HepG2 (cell line): ENCODE results near the gene GPN2. TPM values are rescaled to one million over a fixed set of nuclear protein-coding genes. Genes with fewer than 3 reads are reported as not detected.
A peak's percentile ranks its signal among the peaks of the same experiment; 100 is the strongest.

Experiments
- ARID2 ChIP-seq: sonication (generic); formaldehyde crosslinking; IDR thresholded peaks from 2 replicates; pipeline ENCODE4 v1.8.1; 2022; ENCODE audit warnings: mild to moderate bottlenecking, missing genetic modification reagents, borderline replicate concordance
- CHD4 ChIP-seq: fragments of 200-600 bp; sonication (generic); IDR thresholded peaks from 2 replicates; pipeline ENCODE4 v1.7.0; 2017; ENCODE audit warnings: mild to moderate bottlenecking, low read length, borderline replicate concordance
- FOXK1 ChIP-seq: sonication (generic); formaldehyde crosslinking; IDR thresholded peaks from 2 replicates; pipeline ENCODE4 v1.4.0; 2020; ENCODE audit warnings: low read depth, missing genetic modification reagents, borderline replicate concordance
- IRF2 ChIP-seq: IDR thresholded peaks from 2 replicates; pipeline ENCODE4 v1.6.1; 2018; ENCODE audit warnings: missing genetic modification reagents, missing compliant biosample characterization
- JARID2 ChIP-seq: sonication (generic); formaldehyde crosslinking; IDR thresholded peaks from 2 replicates; pipeline ENCODE4 v1.8.1; 2023; ENCODE audit warnings: missing genetic modification reagents, inconsistent platforms; ENCODE audit not compliant: insufficient replicate concordance
- NKX3-1 ChIP-seq: sonication (generic); formaldehyde crosslinking; IDR thresholded peaks from 2 replicates; pipeline ENCODE4 v1.5.0; 2020; ENCODE audit warnings: missing genetic modification reagents
- PAF1 ChIP-seq: IDR thresholded peaks from 2 replicates; pipeline ENCODE4 v1.6.1; 2016; ENCODE audit warnings: missing genetic modification reagents, missing compliant biosample characterization
- POLR2G ChIP-seq: fragments of 200-400 bp; formaldehyde crosslinking; IDR thresholded peaks from 2 replicates; pipeline ENCODE4 v1.6.1; 2018; ENCODE audit warnings: mild to moderate bottlenecking, low read depth, low read length, moderate library complexity
- SIX1 ChIP-seq: sonication (generic); formaldehyde crosslinking; IDR thresholded peaks from 2 replicates; pipeline ENCODE4 v1.4.0; 2020; ENCODE audit warnings: missing genetic modification reagents, borderline replicate concordance
- SPEN ChIP-seq: sonication (generic); formaldehyde crosslinking; IDR thresholded peaks from 2 replicates; pipeline ENCODE4 v1.5.1; 2020; ENCODE audit warnings: low read depth, mild to moderate bottlenecking, missing genetic modification reagents
- ZNF17 ChIP-seq: sonication (generic); formaldehyde crosslinking; IDR thresholded peaks from 2 replicates; pipeline ENCODE4 v1.5.0; 2020; ENCODE audit warnings: mild to moderate bottlenecking, missing genetic modification reagents
- ZNF232 ChIP-seq: sonication (generic); formaldehyde crosslinking; IDR thresholded peaks from 2 replicates; pipeline ENCODE4 v1.4.0; 2020; ENCODE audit warnings: missing genetic modification reagents, borderline replicate concordance
- ZNF296 ChIP-seq: sonication (generic); formaldehyde crosslinking; conservative IDR thresholded peaks from 2 replicates; pipeline ENCODE4 v1.5.0; 2020; ENCODE audit warnings: mild to moderate bottlenecking, missing genetic modification reagents
- ZNF510 ChIP-seq: sonication (generic); formaldehyde crosslinking; IDR thresholded peaks from 2 replicates; pipeline ENCODE4 v1.4.0; 2020; ENCODE audit warnings: low read depth, mild to moderate bottlenecking, missing genetic modification reagents
- ZNF552 ChIP-seq: sonication (generic); formaldehyde crosslinking; IDR thresholded peaks from 2 replicates; pipeline ENCODE4 v1.9.0; 2022; ENCODE audit warnings: missing genetic modification reagents, mild to moderate bottlenecking, borderline replicate concordance
- polyA plus RNA-seq, 8 experiments: library from polyadenylated mRNA; depleted of rRNA in 3 of 8; stranded (reverse) in 7 of 8; unstranded in 1 of 8; fragments of >200 nt; fragmentation: Illumina TruSeq in 4 of 8; extraction: Trizol in 4 of 8; gene quantifications; 2 replicates each; pipeline versions ENCODE4 v1.2.1 to v1.2.3, GENCODE V29; 2011 to 2016; ENCODE audit warnings: low read depth in 4 of 8, missing spikeins in 1 of 8, mixed read lengths in 1 of 8; ENCODE audit not compliant: insufficient read depth in 1 of 8
- total RNA-seq, 5 experiments: library from RNA; depleted of rRNA; stranded (reverse); fragments of >200 nt; fragmentation: Illumina TruSeq; extraction: Trizol; gene quantifications; 2 replicates each; pipeline ENCODE4 v1.2.3, GENCODE V29; 2016; ENCODE audit warnings: low read depth in 1 of 5
- TF ChIP-seq, protein P1 (sequence below): sonication (generic); formaldehyde crosslinking; IDR thresholded peaks from 2 replicates; pipeline ENCODE4 v1.9.0; 2022; ENCODE audit warnings: low read depth, missing genetic modification reagents
- TF ChIP-seq, protein P2 (sequence below): sonication (generic); formaldehyde crosslinking; IDR thresholded peaks from 2 replicates; pipeline ENCODE4 v1.8.0; 2022; ENCODE audit warnings: missing genetic modification reagents, low read depth, mild to moderate bottlenecking, borderline replicate concordance
- TF ChIP-seq, protein P3 (sequence below): sonication (generic); formaldehyde crosslinking; IDR thresholded peaks from 2 replicates; pipeline ENCODE4 v1.4.0; 2020; ENCODE audit warnings: missing genetic modification reagents
- TF ChIP-seq, protein P4 (sequence below): sonication (generic); formaldehyde crosslinking; IDR thresholded peaks from 2 replicates; pipeline ENCODE4 v1.8.0; 2022; ENCODE audit warnings: missing genetic modification reagents, mild to moderate bottlenecking, moderate library complexity, borderline replicate concordance

Gene GPN2
- total and polyA plus RNA-seq, 2 of the 13 experiments (the other 11 are each of a cell fraction or from before 2014, with no cell fraction given), result 19.3 to 38.9 TPM

DNA sequence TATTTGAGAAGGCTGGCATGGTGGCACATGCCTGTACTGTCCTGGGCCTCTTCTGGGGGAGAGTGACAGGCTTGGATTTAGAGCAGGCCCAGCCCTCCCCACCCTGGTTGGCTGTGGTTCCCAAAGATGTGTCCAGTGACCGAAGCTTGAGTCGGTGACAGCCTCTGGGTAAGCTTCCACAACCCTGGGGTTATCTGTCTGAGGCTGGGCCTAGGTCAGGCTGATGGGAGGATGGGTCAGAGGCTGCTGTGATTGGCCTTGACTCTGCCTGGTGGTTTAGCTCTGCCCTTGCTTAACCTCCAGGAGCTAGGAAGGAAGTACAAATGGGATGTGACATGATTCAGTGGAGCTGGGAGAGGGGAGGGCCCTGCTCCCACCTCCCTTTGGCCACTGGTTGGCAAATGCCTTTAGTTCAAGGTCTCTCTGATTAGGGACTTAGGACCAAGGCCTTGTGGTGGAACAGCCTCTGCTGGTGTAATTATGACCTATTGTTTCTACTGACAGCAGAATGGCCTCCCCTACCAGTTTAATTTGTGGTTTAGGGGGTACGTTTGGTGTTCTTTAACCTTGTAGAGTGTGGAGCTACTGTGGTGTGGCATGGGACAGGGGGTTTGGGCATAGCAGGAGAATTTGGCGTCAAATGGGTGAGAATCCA, 48.0 kb upstream of the GPN2 start (continued):
- TF ChIP-seq ARID2 (no peak), SIX1 (CRISPR knock-in tag) (no peak; the same call in 1 of the 2 replicates), POLR2G (peak; percentile 34; the same call in 1 of the 2 replicates), FOXK1 (peak; percentile 70; the same call in 1 of the 2 replicates), NKX3-1 (CRISPR knock-in tag) (peak; percentile 24; the same call in 1 of the 2 replicates), PAF1 (CRISPR knock-in tag) (no peak), ZNF17 (no peak), IRF2 (CRISPR knock-in tag) (peak; percentile 76), ZNF510 (CRISPR knock-in tag) (no peak), ZNF232 (CRISPR knock-in tag) (no peak; the same call in 1 of the 2 replicates), ZNF296 (CRISPR knock-in tag) (no peak), SPEN (peak; percentile 93), CHD4 (0 out of 2 replicates have a peak, but pooled peaks have one; percentile 48), ZNF552 (CRISPR knock-in tag) (no peak), JARID2 (CRISPR knock-in tag) (no peak)
- TF ChIP-seq, protein P1, sequence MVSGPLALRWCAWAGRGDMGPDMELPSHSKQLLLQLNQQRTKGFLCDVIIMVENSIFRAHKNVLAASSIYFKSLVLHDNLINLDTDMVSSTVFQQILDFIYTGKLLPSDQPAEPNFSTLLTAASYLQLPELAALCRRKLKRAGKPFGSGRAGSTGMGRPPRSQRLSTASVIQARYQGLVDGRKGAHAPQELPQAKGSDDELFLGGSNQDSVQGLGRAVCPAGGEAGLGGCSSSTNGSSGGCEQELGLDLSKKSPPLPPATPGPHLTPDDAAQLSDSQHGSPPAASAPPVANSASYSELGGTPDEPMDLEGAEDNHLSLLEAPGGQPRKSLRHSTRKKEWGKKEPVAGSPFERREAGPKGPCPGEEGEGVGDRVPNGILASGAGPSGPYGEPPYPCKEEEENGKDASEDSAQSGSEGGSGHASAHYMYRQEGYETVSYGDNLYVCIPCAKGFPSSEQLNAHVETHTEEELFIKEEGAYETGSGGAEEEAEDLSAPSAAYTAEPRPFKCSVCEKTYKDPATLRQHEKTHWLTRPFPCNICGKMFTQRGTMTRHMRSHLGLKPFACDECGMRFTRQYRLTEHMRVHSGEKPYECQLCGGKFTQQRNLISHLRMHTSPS (CRISPR knock-in tag), result peak; percentile 91; the same call in 1 of the 2 replicates
- TF ChIP-seq, protein P2, sequence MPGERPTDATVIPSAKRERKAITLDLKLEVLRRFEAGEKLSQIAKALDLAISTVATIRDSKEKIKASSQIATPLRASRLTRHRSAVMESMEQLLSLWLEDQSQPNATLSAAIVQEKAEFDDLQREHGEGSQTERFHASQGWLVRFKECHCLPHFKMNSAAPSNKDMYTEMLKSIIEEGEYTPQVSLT, result no peak
- TF ChIP-seq, protein P3, sequence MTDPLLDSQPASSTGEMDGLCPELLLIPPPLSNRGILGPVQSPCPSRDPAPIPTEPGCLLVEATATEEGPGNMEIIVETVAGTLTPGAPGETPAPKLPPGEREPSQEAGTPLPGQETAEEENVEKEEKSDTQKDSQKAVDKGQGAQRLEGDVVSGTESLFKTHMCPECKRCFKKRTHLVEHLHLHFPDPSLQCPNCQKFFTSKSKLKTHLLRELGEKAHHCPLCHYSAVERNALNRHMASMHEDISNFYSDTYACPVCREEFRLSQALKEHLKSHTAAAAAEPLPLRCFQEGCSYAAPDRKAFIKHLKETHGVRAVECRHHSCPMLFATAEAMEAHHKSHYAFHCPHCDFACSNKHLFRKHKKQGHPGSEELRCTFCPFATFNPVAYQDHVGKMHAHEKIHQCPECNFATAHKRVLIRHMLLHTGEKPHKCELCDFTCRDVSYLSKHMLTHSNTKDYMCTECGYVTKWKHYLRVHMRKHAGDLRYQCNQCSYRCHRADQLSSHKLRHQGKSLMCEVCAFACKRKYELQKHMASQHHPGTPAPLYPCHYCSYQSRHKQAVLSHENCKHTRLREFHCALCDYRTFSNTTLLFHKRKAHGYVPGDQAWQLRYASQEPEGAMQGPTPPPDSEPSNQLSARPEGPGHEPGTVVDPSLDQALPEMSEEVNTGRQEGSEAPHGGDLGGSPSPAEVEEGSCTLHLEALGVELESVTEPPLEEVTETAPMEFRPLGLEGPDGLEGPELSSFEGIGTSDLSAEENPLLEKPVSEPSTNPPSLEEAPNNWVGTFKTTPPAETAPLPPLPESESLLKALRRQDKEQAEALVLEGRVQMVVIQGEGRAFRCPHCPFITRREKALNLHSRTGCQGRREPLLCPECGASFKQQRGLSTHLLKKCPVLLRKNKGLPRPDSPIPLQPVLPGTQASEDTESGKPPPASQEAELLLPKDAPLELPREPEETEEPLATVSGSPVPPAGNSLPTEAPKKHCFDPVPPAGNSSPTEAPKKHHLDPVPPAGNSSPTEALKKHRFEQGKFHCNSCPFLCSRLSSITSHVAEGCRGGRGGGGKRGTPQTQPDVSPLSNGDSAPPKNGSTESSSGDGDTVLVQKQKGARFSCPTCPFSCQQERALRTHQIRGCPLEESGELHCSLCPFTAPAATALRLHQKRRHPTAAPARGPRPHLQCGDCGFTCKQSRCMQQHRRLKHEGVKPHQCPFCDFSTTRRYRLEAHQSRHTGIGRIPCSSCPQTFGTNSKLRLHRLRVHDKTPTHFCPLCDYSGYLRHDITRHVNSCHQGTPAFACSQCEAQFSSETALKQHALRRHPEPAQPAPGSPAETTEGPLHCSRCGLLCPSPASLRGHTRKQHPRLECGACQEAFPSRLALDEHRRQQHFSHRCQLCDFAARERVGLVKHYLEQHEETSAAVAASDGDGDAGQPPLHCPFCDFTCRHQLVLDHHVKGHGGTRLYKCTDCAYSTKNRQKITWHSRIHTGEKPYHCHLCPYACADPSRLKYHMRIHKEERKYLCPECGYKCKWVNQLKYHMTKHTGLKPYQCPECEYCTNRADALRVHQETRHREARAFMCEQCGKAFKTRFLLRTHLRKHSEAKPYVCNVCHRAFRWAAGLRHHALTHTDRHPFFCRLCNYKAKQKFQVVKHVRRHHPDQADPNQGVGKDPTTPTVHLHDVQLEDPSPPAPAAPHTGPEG (CRISPR knock-in tag), result peak; percentile 61; the same call in 1 of the 2 replicates
- TF ChIP-seq, protein P4, sequence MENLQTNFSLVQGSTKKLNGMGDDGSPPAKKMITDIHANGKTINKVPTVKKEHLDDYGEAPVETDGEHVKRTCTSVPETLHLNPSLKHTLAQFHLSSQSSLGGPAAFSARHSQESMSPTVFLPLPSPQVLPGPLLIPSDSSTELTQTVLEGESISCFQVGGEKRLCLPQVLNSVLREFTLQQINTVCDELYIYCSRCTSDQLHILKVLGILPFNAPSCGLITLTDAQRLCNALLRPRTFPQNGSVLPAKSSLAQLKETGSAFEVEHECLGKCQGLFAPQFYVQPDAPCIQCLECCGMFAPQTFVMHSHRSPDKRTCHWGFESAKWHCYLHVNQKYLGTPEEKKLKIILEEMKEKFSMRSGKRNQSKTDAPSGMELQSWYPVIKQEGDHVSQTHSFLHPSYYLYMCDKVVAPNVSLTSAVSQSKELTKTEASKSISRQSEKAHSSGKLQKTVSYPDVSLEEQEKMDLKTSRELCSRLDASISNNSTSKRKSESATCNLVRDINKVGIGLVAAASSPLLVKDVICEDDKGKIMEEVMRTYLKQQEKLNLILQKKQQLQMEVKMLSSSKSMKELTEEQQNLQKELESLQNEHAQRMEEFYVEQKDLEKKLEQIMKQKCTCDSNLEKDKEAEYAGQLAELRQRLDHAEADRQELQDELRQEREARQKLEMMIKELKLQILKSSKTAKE (CRISPR knock-in tag), result peak; percentile 99
